GM12864 (cell line): ENCODE data around the gene MAMLD1.

Experiments
- DNase-seq: peaks from one replicate; pipeline ENCODE4 v3.0.0-alpha.2; 2011; ENCODE audit warnings: low read depth
- H3K4me3 ChIP-seq: 2 replicates; pipeline ENCODE4 v1.5.1; 2011; ENCODE audit warnings: mild to moderate bottlenecking, low read depth, low read length, control low read depth
- CTCF ChIP-seq: IDR thresholded peaks from 2 replicates; pipeline ENCODE4 v1.5.1; 2011; ENCODE audit warnings: low read depth, mild to moderate bottlenecking, moderate library complexity, low read length, control low read depth, inconsistent platforms; ENCODE audit errors: missing control alignments

Gene MAMLD1

GRCh38 chrX:150508018-150508417 lies 144.9 kb downstream of the MAMLD1 start:
- H3K4me3 ChIP-seq = no peak overlapping the region
- no peak for DNase-seq
- TF ChIP-seq CTCF = no peak

GRCh38 chrX:150508451-150509367 lies 145.6 kb downstream of the MAMLD1 start:
- DNase-seq = no peak
- H3K4me3 ChIP-seq = no peak overlapping the region
- TF ChIP-seq CTCF = no peak

DNA sequence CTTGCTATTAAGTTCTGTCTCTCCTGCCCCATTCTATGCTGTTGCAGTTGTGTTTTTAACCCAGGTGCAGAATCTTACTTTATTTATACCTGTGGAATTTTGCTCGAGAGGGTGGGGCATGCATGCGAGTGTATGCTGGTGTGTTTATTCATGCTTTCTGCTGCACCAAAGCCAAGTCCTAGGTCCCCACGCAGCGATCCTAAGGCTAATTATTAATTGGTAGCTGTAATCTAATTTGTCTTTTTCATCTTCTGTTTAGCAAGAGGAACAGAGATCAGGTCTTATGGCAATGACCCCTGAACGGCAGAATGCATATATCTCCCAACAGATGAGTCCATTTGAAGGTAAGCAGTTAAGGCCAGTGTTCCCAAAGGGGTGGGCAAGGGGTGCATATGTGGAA lies 146.6 kb downstream of the MAMLD1 start:
- DNase-seq = no peak
- no peak for TF ChIP-seq CTCF
- no peak overlapping the region for H3K4me3 ChIP-seq

DNA sequence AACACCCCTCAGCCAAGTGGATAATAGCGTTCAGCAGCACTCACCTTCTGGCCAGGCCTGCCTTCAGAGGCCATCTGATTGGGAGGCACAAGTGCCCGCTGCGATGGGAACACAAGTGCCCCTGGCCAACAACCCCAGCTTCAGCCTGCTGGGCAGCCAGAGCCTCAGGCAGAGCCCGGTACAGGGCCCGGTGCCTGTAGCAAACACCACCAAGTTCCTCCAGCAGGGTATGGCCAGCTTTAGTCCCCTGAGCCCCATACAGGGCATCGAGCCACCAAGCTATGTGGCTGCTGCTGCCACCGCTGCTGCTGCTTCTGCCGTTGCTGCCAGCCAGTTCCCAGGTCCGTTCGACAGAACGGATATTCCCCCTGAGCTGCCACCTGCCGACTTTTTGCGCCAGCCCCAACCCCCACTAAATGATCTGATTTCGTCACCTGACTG lies 149.4 kb downstream of the MAMLD1 start:
- TF ChIP-seq CTCF = no peak
- H3K4me3 ChIP-seq = no peak overlapping the region
- DNase-seq = no peak

GRCh38 chrX:150513544-150513943 lies 150.4 kb downstream of the MAMLD1 start:
- DNase-seq = no peak
- H3K4me3 ChIP-seq = no peak overlapping the region
- no peak for TF ChIP-seq CTCF

GRCh38 chrX:150514462-150514861 lies 151.3 kb downstream of the MAMLD1 start:
- no peak overlapping the region for H3K4me3 ChIP-seq
- DNase-seq = no peak
- no peak for TF ChIP-seq CTCF

- DNase-seq = no peak
Measured at GRCh38 chrX:150515801-150516200, 152.7 kb downstream of the MAMLD1 start.

More at GRCh38 chrX:150515801-150516200, 152.7 kb downstream of the MAMLD1 start:
- H3K4me3 ChIP-seq = no peak overlapping the region
- TF ChIP-seq CTCF = no peak
